Esophagus (tissue), 2 donors: ENCODE data around the gene FAM76A. TPM values are rescaled to one million over a fixed set of nuclear protein-coding genes. Genes with fewer than 3 reads are reported as not detected.

Experiments used
- H3K27ac ChIP-seq, 2 donors: one replicate each; pipeline ENCODE4 v1.5.1; 2013; ENCODE audit warnings: low read depth in 2 of 2, mild to moderate bottlenecking in 2 of 2, inconsistent platforms in 1 of 2, low read length in 1 of 2, moderate library complexity in 1 of 2
- H3K27me3 ChIP-seq, 2 donors: one replicate each; pipeline ENCODE4 v1.6.1; 2013; ENCODE audit warnings: low read length in 2 of 2, control low read depth in 1 of 2, mild to moderate bottlenecking in 1 of 2; ENCODE audit not compliant: insufficient read depth in 2 of 2, control insufficient read depth in 1 of 2
- H3K36me3 ChIP-seq, 2 donors: one replicate each; pipeline ENCODE4 v1.6.1; 2013; ENCODE audit warnings: low read length in 1 of 2; ENCODE audit not compliant: control insufficient read depth in 2 of 2, insufficient read depth in 2 of 2
- H3K4me1 ChIP-seq, 2 donors: one replicate each; pipeline ENCODE4 v1.6.1; 2013; ENCODE audit warnings: low read length in 1 of 2; ENCODE audit not compliant: control insufficient read depth in 2 of 2, insufficient read depth in 2 of 2
- H3K4me3 ChIP-seq, 2 donors: one replicate each; pipeline ENCODE4 v1.5.1; 2013; ENCODE audit warnings: low read length in 2 of 2, mild to moderate bottlenecking in 2 of 2, low read depth in 1 of 2, moderate library complexity in 1 of 2
- H3K9me3 ChIP-seq, 2 donors: one replicate each; pipeline ENCODE4 v1.6.1; 2013; ENCODE audit warnings: mild to moderate bottlenecking in 2 of 2, low read depth in 1 of 2, low read length in 1 of 2, moderate library complexity in 1 of 2; ENCODE audit not compliant: control insufficient read depth in 2 of 2, insufficient read depth in 1 of 2
- WGBS, 2 donors: extraction: QIAGEN DNeasy Blood & Tissue Kit; methylation state at CpG; one replicate each; pipeline ENCODE4 v1.1.7; 2013; 5-methylcytosine and 5-hydroxymethylcytosine counted together
- polyA plus RNA-seq, 2 donors: library from polyadenylated mRNA; stranded (reverse); fragments of 200-250 nt; gene quantifications; one replicate each; pipeline ENCODE4 v1.2.3, GENCODE V29; 2013
- donor health status: healthy with polysubstance abuse.
- donor health status: Bipolar disorder and iron deficiency.

The FAM76A gene
- polyA plus RNA-seq, 2 donors = 3.5 to 4.2 TPM

- WGBS, 2 donors = 81 to 82% methylated on average over 1 of the region's 1 CpG
- Histone ChIP-seq H3K4me1 (no peaks in the 10 kb centered on the region), H3K27ac (no peak overlapping the region), H3K9me3 (no peaks in the 10 kb centered on the region), H3K27me3 (no peaks in the 10 kb centered on the region), H3K4me3 (no peak overlapping the region), H3K36me3 (peaks cover 4 to 5% of the 10 kb centered on the region in 2 donors)
Measured at GRCh38 chr1:27755286-27755685, 29.5 kb downstream of the FAM76A start.

GRCh38 chr1:27755865-27756264 lies 30.1 kb downstream of the FAM76A start:
- Histone ChIP-seq H3K4me1 (no peaks in the 10 kb centered on the region), H3K27ac (no peak overlapping the region), H3K4me3 (no peak overlapping the region), H3K27me3 (no peaks in the 10 kb centered on the region), H3K36me3 (peaks cover 3 to 7% of the 10 kb centered on the region in 2 donors), H3K9me3 (no peaks in the 10 kb centered on the region)
- 81 to 88% methylated on average over 4 of the region's 4 CpGs for WGBS, 2 donors

GRCh38 chr1:27759236-27759635 lies 33.5 kb downstream of the FAM76A start:
- Histone ChIP-seq H3K9me3 (no peaks in the 10 kb centered on the region), H3K4me1 (no peaks in the 10 kb centered on the region), H3K27ac (no peak overlapping the region), H3K36me3 (peaks cover 3 to 7% of the 10 kb centered on the region in 2 donors), H3K27me3 (no peaks in the 10 kb centered on the region), H3K4me3 (no peak overlapping the region)
- WGBS, 2 donors = 93 to 94% methylated on average over 2 of the region's 2 CpGs

- Histone ChIP-seq H3K27ac (no peak overlapping the region), H3K9me3 (no peaks in the 10 kb centered on the region), H3K4me3 (no peak overlapping the region), H3K36me3 (peaks cover 3 to 6% of the 10 kb centered on the region in 2 donors), H3K4me1 (no peaks in the 10 kb centered on the region), H3K27me3 (no peaks in the 10 kb centered on the region)
- WGBS, 2 donors = 79 to 85% methylated on average over 3 of the region's 3 CpGs
Measured at GRCh38 chr1:27760426-27760825, 34.7 kb downstream of the FAM76A start.

DNA sequence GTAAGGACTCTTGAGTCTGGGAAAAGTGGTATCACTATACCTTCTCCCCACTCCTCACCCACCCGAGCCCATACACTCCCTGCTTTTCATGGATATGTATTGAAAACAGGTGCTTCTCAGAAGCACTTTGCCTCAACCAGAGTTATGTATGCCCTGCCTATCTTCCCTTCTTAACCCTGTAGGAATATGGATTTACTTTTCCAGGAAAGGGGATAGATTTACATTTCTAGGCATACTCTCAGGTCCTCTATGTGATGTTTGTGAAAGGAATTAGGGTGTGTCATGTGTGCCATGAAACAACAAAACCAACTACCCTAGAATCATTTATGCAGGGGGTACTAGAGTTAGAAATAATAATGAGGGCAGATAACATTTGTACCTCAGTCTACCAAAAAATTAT lies 36.3 kb downstream of the FAM76A start:
- Histone ChIP-seq H3K27ac (no peak overlapping the region), H3K36me3 (peaks cover 3% of the 10 kb centered on the region in 2 donors)
- 89 to 95% methylated on average over 1 of the region's 1 CpG for WGBS, 2 donors

GRCh38 chr1:27763358-27763757 lies 37.6 kb downstream of the FAM76A start:
- Histone ChIP-seq H3K4me1 (no peaks in the 10 kb centered on the region), H3K27me3 (no peaks in the 10 kb centered on the region), H3K36me3 (peaks cover 3% of the 10 kb centered on the region in 2 donors), H3K9me3 (no peaks in the 10 kb centered on the region), H3K4me3 (no peak overlapping the region), H3K27ac (no peak overlapping the region)
- 93 to 97% methylated on average over 4 of the region's 4 CpGs for WGBS, 2 donors

More for the DNA sequence above, 36.3 kb downstream of the FAM76A start:
- no peaks in the 10 kb centered on the region for H3K4me1 ChIP-seq
- H3K27me3 ChIP-seq = no peaks in the 10 kb centered on the region
- no peaks in the 10 kb centered on the region for H3K9me3 ChIP-seq
- no peak overlapping the region for H3K4me3 ChIP-seq

DNA sequence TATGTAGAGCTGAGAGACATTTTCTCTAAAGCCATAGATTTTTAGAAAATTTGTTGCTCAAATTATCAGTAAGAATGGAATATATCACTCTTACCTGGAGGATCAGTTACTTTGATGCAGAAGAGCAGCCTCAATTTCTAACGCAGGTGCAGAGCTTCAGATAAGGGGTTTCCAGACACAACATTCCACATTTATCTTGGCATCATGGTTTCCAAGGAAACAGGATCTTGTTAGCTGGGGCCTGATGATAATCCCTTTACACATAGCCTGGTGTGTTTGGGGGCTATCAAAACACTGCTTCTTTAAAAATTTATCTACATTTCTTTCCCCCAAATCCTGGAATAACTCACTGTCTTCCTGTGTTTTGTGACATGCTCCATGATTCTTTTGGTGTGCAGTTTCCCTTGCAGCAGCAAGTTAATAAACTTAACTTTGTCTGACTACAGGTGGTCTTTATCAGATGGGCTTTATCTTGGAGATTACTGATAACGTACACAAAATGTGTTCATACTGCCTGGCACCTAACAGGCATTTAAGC lies 44.6 kb downstream of the FAM76A start:
- 55 to 80% methylated on average over 2 of the region's 2 CpGs for WGBS, 2 donors
- no peaks in the 10 kb centered on the region for H3K27me3 ChIP-seq

DNA sequence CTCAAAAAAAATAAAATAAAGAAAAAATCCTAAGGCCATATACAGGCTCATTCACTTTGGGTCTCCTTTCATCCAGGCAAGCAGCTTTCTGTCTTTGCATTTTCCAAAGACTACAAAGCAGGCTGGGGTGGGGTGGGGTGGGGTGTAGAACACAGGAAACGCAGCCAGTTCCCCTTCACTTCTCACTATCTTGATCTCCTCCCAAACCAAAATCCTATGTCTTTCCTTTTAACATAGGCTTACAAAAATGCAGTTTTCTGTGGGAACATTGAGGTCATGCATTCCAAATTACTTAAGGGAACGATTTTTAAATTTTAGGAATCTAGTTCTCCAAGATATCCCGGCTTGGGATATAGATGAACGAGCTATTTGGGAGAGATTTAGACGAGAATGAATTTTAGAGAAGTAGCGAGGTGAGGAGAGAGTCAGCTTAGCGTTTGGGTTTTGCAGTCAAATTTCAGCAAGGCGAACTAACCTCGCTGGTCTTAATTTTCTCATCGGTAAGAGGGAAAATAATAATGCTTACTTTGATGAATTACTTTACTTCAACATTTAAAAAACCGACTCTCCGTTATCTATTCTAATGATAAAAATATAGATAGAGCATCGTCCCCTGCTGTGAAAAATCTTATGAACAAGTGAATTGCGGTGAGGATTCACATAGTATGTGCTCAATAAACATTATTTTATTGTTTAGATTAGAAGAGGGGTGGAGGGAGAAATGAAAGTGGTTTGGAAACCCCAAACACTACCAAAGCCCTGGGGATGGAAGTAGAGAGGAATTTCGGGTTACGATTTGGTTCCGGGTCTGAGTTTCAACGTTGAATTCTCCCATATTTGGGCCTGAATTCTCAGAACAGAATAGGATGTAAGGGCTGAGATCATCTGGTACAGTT lies 46.5 kb downstream of the FAM76A start:
- Histone ChIP-seq H3K36me3 (no peaks in the 10 kb centered on the region), H3K4me3 (peak overlapping the region; percentile 82 to 93), H3K9me3 (no peaks in the 10 kb centered on the region), H3K27me3 (no peaks in the 10 kb centered on the region), H3K27ac (peak overlapping the region; percentile 65 to 98), H3K4me1 (no peaks in the 10 kb centered on the region)
- WGBS, 2 donors = 21 to 27% methylated on average over 18 of the region's 18 CpGs

More for the DNA sequence above, 44.6 kb downstream of the FAM76A start:
- H3K4me3 ChIP-seq = no peak overlapping the region
- H3K36me3 ChIP-seq = no peaks in the 10 kb centered on the region
- H3K4me1 ChIP-seq = no peaks in the 10 kb centered on the region
- no peaks in the 10 kb centered on the region for H3K9me3 ChIP-seq
- H3K27ac ChIP-seq = no peak overlapping the region

GRCh38 chr1:27772932-27773825 lies 47.4 kb downstream of the FAM76A start, which contains the start of gene STX12:
STX12 (plus strand) TSS chr1:27773219; CDS start chr1:27773308, 89 bp downstream.
- Histone ChIP-seq H3K4me3 (peak within 1 kb of the TSS; percentile 82 to 93), H3K4me1 (no peaks in the 10 kb centered on the region), H3K27ac (peak within 1 kb of the TSS; percentile 95 to 98), H3K36me3 (no peaks in the 10 kb centered on the region), H3K27me3 (no peaks in the 10 kb centered on the region), H3K9me3 (no peaks in the 10 kb centered on the region)
- 0% methylated on average over 55 to 58 of the region's 58 CpGs for WGBS, 2 donors
